ENCODE data around the gene KCNQ1OT1.

KCNQ1OT1 gene

GRCh38 chr11:2647167-2647566 lies 52.6 kb downstream of the KCNQ1OT1 start (continued):
- no peak for TF ChIP-seq ZBTB11 (tag by site-specific recombination; conservative IDR thresholded peaks at IDR 0.05; ENCODE audit: low read depth)

DNA sequence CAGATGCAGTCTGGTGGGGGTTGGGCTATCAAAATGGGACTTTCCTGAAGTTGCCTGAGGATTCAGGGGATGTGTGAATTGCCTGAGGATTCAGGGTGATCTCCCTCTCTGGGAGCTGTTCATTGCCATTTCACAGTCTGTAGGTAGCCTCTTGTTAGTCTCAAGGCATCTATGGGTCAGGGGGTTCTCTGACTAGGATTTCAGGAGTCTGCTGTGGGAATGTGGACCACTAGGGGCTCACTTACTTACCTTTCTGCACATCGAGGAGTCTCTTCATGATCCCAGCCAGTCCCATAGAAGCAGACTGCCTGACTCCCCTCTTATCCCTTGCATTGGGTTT lies 54.0 kb downstream of the KCNQ1OT1 start:
- POLR2A ChIA-PET = no interaction called here
- Histone ChIP-seq H3K36me3 (ENCODE audit: control insufficient read depth in 2 of 2, insufficient read depth in 1 of 2, low read length in 2 of 2) (no peaks in the 10 kb centered on the region), H3K4me1 (ENCODE audit: control insufficient read depth, insufficient read depth, low read length) (no peaks in the 10 kb centered on the region), H3K9me3 (ENCODE audit: control insufficient read depth, insufficient read depth, low read depth, low read length) (no peaks in the 10 kb centered on the region), H3K4me3 (ENCODE audit: low read depth, low read length) (no peak overlapping the region), H3K27ac (ENCODE audit: extremely low read depth, low read depth, low read length) (no peak overlapping the region)
- CTCF ChIA-PET = interaction anchor here (1.5 kb wide), 1 partner anchor 9 kb away, joined by 4 read pairs; no protein-coding TSS in a partner anchor
- no peak for TF ChIP-seq ZNF146 (tag by site-specific recombination; IDR thresholded peaks at IDR 0.05)
- TF ChIP-seq ZNF223 (tag by site-specific recombination; IDR thresholded peaks at IDR 0.05) = no peak
- TF ChIP-seq ZIC2 (tag by site-specific recombination; IDR thresholded peaks at IDR 0.05) = no peak
- TF ChIP-seq ZNF211 (tag by site-specific recombination; IDR thresholded peaks at IDR 0.05; ENCODE audit: low read depth) = no peak
- TF ChIP-seq BCL11B (tag by site-specific recombination; IDR thresholded peaks at IDR 0.05; ENCODE audit: low read depth) = no peak

- H3K36me3 ChIP-seq (ENCODE audit: control insufficient read depth in 2 of 2, insufficient read depth in 1 of 2, low read length in 2 of 2) = no peaks in the 10 kb centered on the region
- H3K4me1 ChIP-seq (ENCODE audit: control insufficient read depth, insufficient read depth, low read length) = no peaks in the 10 kb centered on the region
- no peak overlapping the region for H3K27ac ChIP-seq (ENCODE audit: extremely low read depth, low read depth, low read length)
- POLR2A ChIA-PET = no interaction called here
- H3K9me3 ChIP-seq (ENCODE audit: control insufficient read depth, insufficient read depth, low read depth, low read length) = no peaks in the 10 kb centered on the region
- CTCF ChIA-PET = interaction anchor here (0.9 to 1.5 kb wide), 3 partner anchors 9 to 243 kb away, joined by 3 to 4 read pairs (median 3); no protein-coding TSS in a partner anchor
- no peak overlapping the region for H3K4me3 ChIP-seq (ENCODE audit: low read depth, low read length)
- no peak for TF ChIP-seq ZNF175 (tag by site-specific recombination; IDR thresholded peaks at IDR 0.05)
- no peak for TF ChIP-seq IKZF3 (tag by site-specific recombination; IDR thresholded peaks at IDR 0.05)
- TF ChIP-seq ZNF184 (tag by site-specific recombination; IDR thresholded peaks at IDR 0.05) = no peak
- no peak for TF ChIP-seq ZNF549 (tag by site-specific recombination; IDR thresholded peaks at IDR 0.05)
- TF ChIP-seq ZNF221 (tag by site-specific recombination; IDR thresholded peaks at IDR 0.05; ENCODE audit: borderline replicate concordance) = no peak
- TF ChIP-seq ZBTB10 (tag by site-specific recombination; IDR thresholded peaks at IDR 0.05) = no peak
- TF ChIP-seq ZNF133 (tag by site-specific recombination; IDR thresholded peaks at IDR 0.05) = no peak
- TF ChIP-seq ZNF510 (tag by site-specific recombination; IDR thresholded peaks at IDR 0.05; ENCODE audit: insufficient replicate concordance) = no peak
- no peak for TF ChIP-seq ZNF501 (tag by site-specific recombination; IDR thresholded peaks at IDR 0.05)
- TF ChIP-seq ZNF274 (IDR thresholded peaks at IDR 0.05; ENCODE audit: low read length) = no peak
- no peak for TF ChIP-seq ZNF274 (tag by site-specific recombination; IDR thresholded peaks at IDR 0.05; ENCODE audit: borderline replicate concordance)
- no peak for TF ChIP-seq SCRT1 (tag by site-specific recombination; IDR thresholded peaks at IDR 0.05; ENCODE audit: borderline replicate concordance)
Measured at GRCh38 chr11:2644844-2645778, 54.7 kb downstream of the KCNQ1OT1 start.

Data from HEK293 (cell line).